Stimulated activated CD4-positive, alpha-beta T cell treated with anti-CD3 and anti-CD28 coated beads, Interleukin-1b, Interleukin-23, amount 100 ng/mL, for 24 hours (primary cell): ENCODE results near the gene ADD2.
"Not testable (repeated sequence)": the region's sequence is repeated elsewhere in the genome, so short reads cannot be mapped to it uniquely, and the experiment has no call there.

Experiments used
- DNase-seq, 4 experiments: peaks; one replicate each; pipeline ENCODE4 v3.0.0-alpha.2; 2020; ENCODE audit warnings: low read depth in 4 of 4, low spot score in 1 of 4

The ADD2 gene

DNA sequence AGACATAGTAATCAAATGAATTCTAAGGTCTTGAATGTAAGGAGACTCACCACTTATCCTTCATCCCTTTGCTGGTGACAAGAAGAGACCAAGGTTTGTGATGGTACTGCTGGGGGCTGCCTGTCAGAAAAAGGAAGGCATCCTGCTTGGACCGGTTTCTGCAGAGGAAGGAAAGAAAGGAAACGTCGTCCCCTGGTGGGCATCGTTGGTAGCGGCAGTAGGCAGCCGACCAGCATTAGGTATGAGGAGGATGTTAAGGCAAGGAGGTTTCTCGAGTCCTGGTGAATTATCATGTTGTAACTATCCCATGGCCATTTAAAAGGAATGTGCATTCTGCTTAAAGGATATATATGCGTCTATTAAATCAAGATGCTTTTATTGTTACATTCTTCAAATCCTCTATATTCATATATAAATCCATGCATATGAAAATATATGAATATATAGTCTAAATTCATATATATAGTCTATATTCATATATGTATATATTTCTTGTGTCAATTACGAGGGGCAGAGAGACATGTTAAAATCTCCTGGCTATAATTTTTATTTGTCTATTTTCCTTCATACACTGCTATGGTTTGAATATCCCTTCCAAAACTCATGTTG is 120.0 kb downstream of the ADD2 start:
- DNase-seq = peak; percentile 42 to 56 (median 49)

DNA sequence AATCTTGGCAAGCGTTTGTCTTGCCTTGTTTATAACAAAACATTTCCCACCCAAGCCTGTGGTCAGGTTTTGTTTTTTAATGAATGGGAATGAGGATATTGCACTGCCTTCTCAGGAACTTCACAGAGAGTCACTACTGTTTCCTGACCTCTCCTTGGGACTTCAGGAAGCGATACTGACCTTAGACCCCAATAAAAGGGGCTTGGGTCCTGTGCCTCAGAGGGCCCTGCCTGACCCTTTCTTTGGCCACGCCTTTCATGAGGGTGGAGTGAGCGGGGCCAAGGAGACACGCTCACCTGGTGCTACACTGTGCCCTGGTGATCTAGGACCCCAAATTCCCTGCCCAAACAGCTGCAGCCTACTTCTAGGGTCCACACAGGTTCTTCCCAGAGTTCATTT is 121.6 kb downstream of the ADD2 start:
- DNase-seq = no peak

DNA sequence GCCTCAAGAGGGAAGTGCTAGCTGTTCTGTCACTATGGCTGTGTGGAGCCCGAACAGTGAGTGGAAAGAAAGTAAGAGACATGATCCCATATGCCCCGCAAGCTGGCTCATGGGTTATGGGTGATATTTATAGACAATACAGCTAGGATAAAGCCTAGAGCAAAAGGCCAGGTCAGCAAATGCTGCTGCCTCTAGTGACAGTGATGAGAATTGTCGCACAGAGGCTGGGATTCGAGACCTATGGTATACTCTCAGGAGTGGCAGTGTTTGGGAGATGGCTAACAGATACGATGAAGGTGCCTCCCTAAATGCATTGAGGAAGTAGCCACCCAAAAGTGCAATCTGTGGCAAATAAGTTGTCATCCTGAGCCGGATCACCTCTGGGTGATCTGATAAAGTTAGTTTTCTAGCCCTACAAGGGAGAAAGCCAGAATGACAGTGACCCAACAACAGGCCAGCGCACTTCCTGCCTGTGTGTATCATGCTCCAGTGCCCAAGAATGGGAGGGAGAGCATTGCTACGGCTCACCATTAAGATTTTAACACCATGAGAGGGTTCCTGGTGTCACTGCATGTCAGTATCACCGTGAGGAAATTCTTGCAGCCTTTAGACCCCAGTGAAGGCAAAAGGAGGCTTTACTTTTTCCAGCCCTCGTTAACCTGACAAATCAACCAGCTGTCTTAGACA is 122.1 kb downstream of the ADD2 start:
- no peak for DNase-seq

DNA sequence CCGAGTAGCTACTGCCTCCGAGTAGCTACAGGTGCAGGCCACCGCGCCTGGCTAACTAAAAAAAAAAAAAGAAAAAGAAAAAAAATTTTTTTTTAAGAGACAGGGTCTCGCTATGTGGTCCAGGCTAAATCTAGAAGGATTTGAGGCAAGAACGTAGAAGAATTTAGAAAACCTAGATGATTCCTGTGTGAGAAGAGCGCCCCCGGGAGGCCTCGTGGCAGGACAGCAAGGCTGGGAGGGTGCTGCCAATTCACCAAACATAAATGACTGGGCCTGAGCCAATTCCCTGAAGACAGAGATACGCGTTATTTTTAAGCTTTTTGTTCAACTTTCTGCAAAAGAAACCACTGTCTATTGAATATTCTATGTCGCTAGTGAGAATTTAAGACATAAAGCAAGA is 124.3 kb downstream of the ADD2 start:
- DNase-seq = no peak

DNA sequence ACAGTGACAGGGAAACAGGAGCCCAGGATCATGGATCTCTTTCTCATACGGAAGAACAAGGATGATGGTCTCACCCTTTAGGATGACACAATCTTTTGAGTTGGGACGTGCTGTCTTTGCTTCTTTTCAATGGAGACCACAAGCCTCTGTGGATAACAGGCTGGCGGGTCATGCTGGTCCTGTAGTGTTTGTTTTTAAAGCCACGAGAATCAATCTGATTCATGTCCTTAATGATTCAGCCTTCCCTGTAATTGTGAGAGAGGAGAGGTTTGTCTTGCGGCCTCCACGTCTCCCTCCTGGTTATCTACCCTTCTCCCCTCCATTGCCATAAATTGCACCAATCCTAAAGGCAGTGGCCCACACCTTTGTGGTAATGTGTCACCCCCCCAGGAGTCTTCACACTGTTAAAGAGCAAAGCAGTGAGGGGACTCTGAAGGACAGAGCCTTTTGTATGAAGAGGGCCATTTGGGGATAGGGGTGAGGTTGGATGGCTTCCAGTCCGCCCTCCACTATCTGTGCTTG is 126.7 kb downstream of the ADD2 start:
- DNase-seq = no peak

DNA sequence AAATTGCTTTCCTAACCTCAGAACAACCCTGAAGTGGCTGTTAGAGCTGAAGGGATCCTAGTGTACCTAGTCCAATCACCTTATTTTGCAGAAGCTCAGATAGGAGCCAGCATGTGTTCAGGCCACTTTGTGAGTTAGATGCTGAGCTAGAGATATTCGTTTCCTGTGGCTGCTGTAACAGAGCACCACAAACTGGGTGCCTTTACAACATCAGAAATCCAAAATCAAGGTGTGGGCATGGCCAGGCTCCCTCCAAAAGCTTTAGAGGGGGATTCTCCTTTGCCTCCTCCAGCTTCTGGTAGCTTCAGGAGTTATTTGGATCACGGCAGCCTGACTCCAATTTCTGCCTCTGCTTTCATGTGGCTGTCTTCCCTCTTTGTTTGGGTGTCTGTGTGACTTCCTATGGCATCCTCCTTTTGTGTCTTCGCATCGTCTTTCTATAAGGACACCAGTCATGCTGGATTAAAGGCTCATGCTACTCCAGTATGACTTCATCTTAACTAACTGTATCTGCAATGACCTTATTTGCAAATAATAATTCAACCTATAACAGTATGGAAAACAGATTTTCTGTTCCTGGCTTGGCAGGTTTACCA is 128.1 kb downstream of the ADD2 start:
- DNase-seq = no peak

DNA sequence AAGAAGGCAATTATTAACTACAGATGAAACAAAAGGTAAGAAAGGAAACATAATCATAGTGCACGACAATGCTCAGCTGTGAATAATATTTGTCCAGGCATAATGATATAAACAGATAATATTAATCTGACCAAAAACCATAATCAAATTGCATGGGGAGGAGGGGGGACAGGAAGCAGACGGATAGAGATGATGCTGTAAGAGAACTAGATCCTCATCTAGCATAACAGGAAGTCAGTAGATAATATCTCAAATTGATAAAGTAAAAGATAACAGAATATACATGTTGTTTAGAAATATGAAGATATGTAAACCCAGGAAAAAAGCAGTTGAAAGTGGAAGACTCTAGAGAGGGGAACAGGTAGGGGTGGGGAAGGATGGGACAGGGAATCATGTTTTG is 129.4 kb downstream of the ADD2 start:
- DNase-seq = no peak

DNA sequence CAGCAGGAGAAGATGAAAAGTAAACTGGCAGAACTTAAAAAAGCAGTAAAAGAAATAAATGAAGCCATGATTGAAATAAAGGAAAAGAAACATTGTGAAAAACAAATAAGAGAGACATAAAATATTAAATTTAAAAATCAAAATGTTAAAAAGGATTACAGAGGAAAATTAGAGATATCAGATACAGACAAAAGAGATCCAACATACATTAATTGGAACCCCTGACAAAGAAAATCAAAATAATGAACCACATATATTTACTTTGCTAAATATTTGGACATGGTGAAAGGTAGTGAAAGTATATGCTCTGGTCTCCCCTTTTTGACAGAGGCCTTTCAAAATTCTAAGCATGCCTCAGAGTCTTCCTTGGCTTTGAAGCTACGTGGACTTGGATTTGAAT is 134.5 kb downstream of the ADD2 start:
- no peak for DNase-seq

DNA sequence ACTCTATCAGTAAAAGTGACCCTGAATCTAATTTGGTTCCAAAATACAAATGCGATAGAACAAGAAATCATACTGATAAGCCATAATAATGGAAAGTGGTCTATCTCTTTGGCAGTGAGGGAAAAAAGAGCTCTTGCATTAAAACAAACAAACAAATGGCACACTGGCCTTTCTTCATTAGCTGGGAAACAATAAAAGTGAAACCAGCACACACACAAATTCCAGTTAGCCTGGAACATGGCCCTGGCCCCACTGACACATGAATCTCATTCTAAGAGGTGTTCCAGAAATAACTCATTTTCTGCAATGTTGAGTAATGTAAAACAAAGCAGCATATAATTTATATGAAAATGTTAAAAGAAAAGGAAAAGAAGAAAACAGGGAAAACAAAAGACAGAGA is 135.0 kb downstream of the ADD2 start:
- DNase-seq = no peak

DNA sequence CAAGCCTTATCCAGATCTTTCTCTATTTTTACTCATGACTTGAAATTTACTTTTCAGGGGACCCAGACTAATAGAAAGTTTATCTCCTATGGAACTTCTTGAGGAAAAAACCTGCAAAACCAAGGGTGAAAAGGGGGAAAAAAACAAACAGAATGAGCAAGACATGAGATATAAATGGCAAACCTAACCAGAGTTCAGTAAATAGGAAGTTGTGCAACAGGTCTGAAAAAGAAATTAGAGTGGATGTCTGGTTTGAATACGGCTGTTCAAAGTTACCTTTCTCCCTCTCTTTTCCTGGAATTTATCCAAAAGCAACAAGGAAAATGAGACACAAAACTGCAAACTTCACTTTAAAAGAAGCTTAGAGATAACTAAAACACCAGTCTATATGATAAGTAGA is 135.6 kb downstream of the ADD2 start:
- DNase-seq = no peak

DNA sequence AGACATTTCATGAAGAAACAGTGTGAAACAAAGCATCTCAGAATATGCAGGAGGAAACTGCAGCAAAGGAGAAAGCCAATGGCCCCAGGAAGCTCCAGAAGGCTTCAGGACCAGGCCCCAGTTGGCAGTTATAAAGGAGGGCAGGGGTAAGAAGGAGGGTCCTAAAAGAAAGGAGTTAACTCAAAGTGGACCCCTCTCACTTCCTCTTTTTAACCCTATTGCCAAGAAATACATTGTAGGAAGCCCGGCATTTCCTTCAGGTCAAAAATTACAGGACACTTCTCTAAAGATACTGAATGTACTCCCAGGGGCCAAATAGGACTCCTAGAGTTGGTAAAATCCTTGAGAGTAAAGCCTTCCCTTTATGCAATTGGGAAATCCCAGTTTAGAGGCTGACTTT is 137.2 kb downstream of the ADD2 start:
- no peak for DNase-seq

DNA sequence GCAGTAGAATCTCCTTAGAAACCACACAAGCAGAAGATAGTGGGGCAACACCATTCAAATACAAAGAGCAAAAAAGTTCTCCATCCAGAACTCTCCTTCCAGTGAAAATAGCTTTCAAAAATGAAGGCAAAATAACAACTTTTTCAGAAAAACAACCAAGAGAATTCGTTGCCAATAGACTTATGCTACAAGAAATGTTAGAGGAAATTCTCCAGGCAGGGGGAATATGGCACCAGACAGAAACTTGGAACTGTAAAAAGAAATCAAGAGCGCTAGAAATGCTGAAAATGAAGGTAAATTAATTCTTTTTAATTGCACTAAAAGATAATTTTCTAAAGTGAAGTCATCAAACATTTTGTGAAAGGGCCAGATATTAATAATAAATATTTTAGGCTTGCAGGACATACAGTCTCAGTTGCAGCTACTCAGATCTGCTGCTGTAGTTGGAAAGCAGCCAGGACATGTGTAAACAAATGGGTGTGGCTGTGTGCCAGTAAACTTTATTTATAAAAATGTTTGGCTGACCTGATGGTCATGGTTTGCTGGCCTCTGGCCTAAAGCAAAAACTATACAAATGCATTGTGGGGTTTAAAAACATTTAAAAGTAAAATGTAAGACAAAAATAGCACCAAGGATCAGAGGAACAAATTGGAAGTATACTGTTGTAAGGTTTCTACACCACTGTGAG is 140.6 kb downstream of the ADD2 start:
- DNase-seq = no peak

DNA sequence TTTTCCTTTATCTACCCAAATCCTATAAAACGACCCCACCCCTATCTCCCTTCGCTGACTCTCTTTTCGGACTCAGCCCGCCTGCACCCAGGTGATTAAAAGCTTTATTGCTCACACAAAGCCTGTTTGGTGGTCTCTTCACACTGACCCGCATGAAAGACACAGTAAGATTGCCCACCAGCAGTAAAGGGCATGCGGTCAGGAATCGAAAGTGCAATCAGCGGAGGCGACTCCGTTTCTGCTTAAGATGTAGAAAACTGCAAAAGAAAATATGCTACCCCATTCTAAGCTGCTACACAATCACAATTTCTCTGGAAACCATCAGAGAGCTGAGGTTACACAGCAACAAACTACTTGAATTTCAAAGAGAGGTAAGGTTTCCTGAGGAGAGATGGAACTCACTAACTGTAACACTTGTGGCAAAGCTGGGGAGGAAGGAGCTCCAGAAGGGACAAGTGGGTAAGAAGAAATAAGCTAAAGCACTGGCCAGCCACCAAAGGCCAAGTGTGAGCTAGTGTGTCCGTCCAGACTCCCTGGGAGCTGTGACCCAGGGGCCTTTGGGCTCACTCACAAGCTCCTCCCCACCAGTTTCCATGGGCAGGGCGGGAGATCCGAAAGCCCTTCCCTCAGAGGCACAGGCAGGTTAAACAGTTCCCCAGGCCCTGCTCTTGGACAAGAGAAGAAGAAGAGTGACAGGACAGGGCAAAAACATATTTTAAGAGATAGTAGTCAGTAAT is 141.6 kb downstream of the ADD2 start:
- DNase-seq = no peak

DNA sequence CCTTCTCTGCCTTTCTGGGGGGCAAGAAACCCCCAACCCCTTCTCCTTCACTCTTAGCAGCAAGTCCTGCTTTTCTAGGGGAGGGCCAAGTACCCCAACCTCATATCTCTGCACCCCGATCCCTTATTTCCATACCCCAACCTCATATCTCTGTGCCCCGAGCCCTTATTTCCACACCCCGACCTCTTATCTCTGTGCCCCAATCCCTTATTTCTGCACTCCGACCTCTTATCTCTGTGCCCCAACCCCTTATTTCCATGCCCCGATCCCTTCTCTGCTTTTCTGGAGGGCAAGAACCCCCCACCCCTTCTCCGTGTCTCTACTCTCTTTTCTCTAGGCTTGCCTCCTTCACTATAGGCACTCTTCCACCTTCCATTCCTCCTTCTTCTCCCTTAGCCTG is 146.5 kb downstream of the ADD2 start:
- DNase-seq = not testable (repeated sequence)

DNA sequence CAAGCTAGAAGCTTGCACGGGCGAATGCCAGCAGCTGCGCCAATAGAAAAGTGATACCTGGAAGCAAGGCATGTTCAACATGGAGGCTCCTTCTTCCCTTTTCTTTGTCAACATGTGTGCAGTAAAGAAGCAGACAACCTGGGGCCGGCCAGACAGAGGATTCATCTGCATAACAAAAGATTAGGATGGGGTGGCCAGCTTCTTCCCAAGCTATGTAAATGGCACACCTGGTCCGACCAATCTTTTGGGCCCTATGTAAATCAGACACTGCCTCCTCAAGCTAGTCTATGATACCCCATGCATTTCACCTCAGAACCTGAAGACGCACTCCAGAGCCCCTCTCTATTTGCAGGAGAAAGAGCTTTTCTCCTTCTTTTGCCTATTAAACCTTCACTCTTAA is 148.0 kb downstream of the ADD2 start:
- no peak for DNase-seq

DNA sequence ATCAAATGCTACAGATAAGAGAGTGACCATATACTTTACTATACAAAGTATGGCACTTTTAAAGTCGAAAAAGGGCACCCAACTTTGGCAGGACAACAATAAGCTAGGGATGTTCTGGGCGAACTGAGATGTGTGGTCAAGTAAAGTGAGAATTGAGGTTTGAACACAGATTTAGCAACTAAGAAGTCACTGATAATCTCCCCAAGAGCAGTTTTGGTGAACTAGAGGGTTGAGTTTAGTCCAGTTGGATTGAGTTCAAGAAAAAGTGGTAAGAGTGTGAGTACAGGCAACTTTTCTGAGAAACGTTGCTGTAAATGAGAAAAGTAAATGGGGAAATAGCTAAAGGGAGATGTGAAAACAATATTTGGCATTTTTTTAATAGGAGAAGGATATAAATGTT is 148.8 kb downstream of the ADD2 start:
- DNase-seq = no peak

DNA sequence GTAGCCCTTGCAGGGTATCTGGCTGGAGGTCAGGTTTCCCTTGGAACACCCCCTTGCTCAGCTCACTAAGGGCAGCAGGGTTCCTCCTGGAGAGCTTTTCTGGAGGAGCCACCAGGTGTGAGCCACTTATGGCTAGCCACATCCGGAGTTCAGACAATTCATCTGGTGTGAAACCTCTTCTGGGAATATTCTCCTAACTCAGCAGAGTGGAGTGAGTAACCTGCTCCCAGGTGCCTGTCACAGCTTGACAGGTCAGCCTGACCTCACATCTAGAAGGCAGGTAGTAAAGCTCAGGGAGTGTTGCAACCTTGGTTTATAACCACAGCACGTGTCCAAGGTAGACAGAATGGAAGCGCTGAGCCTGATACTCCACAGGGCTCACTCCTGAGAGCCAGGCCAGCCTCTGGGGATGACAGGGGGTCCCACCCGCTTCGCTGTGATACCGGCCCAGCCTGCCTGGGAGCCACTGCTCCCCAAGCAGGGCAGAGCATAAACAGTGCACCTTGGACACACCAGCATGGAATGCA is 151.8 kb downstream of the ADD2 start:
- no peak for DNase-seq

DNA sequence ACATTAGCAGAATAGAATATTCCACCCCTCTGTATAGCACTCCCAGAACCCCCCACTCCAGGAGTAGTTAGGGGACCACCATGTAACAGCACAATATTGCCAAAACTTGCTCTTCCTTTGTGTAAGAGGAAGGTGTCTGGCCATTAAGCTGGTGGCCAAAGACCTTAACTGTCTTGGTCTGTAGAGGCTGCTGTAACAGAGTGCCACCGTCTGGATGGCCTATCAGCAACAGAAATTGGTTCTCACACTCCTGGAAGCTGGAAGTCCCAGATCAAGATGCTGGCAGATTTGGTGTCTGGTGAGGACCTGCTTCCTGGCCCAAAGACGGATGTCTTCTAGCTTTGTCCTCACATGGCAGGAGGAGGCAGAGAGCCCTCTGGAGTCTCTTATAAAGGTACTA is 152.8 kb downstream of the ADD2 start:
- DNase-seq = no peak

DNA sequence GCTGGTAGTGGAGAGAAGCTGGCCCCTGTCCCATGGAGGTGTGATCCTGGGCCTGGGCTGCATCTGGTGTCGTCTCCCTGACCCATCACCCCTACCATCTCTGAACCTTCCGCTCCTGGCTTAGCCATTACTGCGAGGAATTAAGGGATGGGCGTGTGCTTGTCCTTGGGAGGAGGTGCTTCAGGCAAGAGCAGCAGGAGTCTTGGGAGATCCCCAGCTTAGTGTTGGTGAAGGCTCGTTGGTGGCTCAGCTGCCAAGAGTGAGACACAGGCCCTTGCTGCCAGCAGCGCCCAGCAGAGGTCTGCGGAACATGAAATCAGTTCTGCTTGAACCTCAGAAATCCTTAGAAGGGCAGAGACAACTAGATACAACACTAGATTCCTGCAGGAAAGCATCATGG is 154.5 kb downstream of the ADD2 start:
- DNase-seq = no peak

DNA sequence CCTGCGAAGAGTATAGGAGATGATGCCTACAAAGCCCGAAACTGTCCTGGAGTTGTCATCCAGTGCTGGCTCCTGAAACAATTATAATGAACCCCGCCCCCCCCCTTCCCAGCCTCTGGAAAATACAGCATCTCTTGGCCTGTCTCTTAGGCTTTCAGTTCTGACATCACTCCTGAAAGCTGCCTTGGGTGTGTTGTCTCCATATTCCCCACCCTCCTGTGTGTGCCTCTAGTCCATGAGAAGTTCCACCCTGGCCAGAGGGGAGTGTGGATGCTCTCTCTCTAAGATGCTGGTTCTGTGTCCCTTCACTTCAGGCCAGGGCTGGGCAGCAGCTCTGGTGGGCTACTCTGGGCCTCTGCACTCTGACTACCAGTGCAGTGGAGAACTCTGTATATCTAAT is 155.4 kb downstream of the ADD2 start:
- DNase-seq = no peak

DNA sequence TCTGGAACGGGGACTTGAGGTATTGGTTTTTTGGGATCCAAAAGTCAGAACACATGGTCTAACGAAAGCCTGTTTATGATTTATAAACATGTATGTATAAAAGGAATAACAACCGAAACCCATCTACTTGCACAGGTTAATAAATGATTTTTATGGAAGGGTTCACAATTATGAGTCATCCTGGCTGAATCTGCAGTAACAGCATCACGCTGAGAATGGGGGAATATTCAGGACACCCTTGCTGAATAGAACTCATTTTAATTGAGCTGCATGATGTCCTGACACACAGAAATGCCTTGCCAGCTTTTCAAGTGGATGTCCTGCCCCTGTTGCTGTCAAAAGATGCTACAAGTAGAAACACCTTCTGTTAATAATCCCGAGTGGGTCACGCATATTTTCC is 159.6 kb downstream of the ADD2 start:
- no peak for DNase-seq
